ENCODE results near the gene LCE3E. TPM values are rescaled to one million over a fixed set of nuclear protein-coding genes. Genes with fewer than 3 reads are reported as not detected.
"Not testable (repeated sequence)": the region's sequence is repeated elsewhere in the genome, so short reads cannot be mapped to it uniquely, and the experiment has no call there.

LCE3E gene
- total RNA-seq, 2 experiments from 2014 or later = not detected

- intact Hi-C loops (cut with micrococcal nuclease; ENCODE audit: unreplicated experiment) = no loop called here
- no peak overlapping the region for H3K4me3 ChIP-seq (ENCODE audit: low read depth, low read length, poor library complexity, severe bottlenecking)
- DNase-seq (ENCODE audit: low spot score) = no peak
- ChIA-PET CTCF (ENCODE audit: unreplicated experiment) (no interaction called here), POLR2A (interaction anchor here (1.0 kb wide), 1 partner anchor 13 kb away, joined by 5 read pairs; no protein-coding TSS in a partner anchor)
- H4K20me1 ChIP-seq (ENCODE audit: insufficient read depth, low read length) = no peaks in the 10 kb centered on the region
- H3K27ac ChIP-seq (ENCODE audit: low read depth, low read length, poor library complexity, severe bottlenecking) = no peak overlapping the region
- H3K79me2 ChIP-seq (ENCODE audit: insufficient read depth, low read depth, low read length) = no peaks in the 10 kb centered on the region
- BruUV-seq (replicated peaks) = no TSS peak
- H3K4me2 ChIP-seq (ENCODE audit: low read length) = no peak overlapping the region
- H3K9me3 ChIP-seq (ENCODE audit: low read length) = no peaks in the 10 kb centered on the region
- no peaks in the 10 kb centered on the region for H3K4me1 ChIP-seq (ENCODE audit: insufficient read depth, low read length, poor library complexity, severe bottlenecking)
- H3K36me3 ChIP-seq (ENCODE audit: insufficient read depth, low read length) = no peaks in the 10 kb centered on the region
- H3K9me2 ChIP-seq (ENCODE audit: insufficient read depth, low read length) = no peaks in the 10 kb centered on the region
- TF ChIP-seq EZH2phosphoT487 (IDR thresholded peaks at IDR 0.05; ENCODE audit: borderline replicate concordance, low read depth, low read length) (no peak), CTCF (conservative IDR thresholded peaks at IDR 0.05; ENCODE audit: low read length) (no peak)
- no peak overlapping the region for H2AFZ ChIP-seq (ENCODE audit: low read length)
Measured at GRCh38 chr1:152565535-152566215, 905 bp downstream of the LCE3E start.

GRCh38 chr1:152565115-152565514 lies 1.5 kb downstream of the LCE3E start:
- Histone ChIP-seq H3K27ac (ENCODE audit: low read depth, low read length, poor library complexity, severe bottlenecking) (no peak overlapping the region), H4K20me1 (ENCODE audit: insufficient read depth, low read length) (no peaks in the 10 kb centered on the region), H2AFZ (ENCODE audit: low read length) (no peak overlapping the region), H3K79me2 (ENCODE audit: insufficient read depth, low read depth, low read length) (no peaks in the 10 kb centered on the region), H3K4me3 (ENCODE audit: low read depth, low read length, poor library complexity, severe bottlenecking) (no peak overlapping the region), H3K4me1 (ENCODE audit: insufficient read depth, low read length, poor library complexity, severe bottlenecking) (no peaks in the 10 kb centered on the region), H3K9me2 (ENCODE audit: insufficient read depth, low read length) (no peaks in the 10 kb centered on the region), H3K9me3 (ENCODE audit: low read length) (no peaks in the 10 kb centered on the region), H3K36me3 (ENCODE audit: insufficient read depth, low read length) (no peaks in the 10 kb centered on the region), H3K4me2 (ENCODE audit: low read length) (no peak overlapping the region)
- no peak for DNase-seq (ENCODE audit: low spot score)
- ChIA-PET CTCF (ENCODE audit: unreplicated experiment) (no interaction called here), POLR2A (no interaction called here)
- no peak for TF ChIP-seq CTCF (conservative IDR thresholded peaks at IDR 0.05; ENCODE audit: low read length)
- no peak for TF ChIP-seq EZH2phosphoT487 (IDR thresholded peaks at IDR 0.05; ENCODE audit: borderline replicate concordance, low read depth, low read length)
- BruUV-seq (replicated peaks) = no TSS peak
- intact Hi-C loops (cut with micrococcal nuclease; ENCODE audit: unreplicated experiment) = no loop called here

- H3K4me2 ChIP-seq (ENCODE audit: low read length); H4K20me1 ChIP-seq (ENCODE audit: insufficient read depth, low read length); H3K36me3 ChIP-seq (ENCODE audit: insufficient read depth, low read length); H3K4me3 ChIP-seq (ENCODE audit: low read depth, low read length, poor library complexity, severe bottlenecking); BruUV-seq (replicated peaks); intact Hi-C loops (cut with micrococcal nuclease; ENCODE audit: unreplicated experiment); CTCF ChIA-PET (ENCODE audit: unreplicated experiment); DNase-seq (ENCODE audit: low spot score); H3K27ac ChIP-seq (ENCODE audit: low read depth, low read length, poor library complexity, severe bottlenecking); H3K4me1 ChIP-seq (ENCODE audit: insufficient read depth, low read length, poor library complexity, severe bottlenecking); H3K9me2 ChIP-seq (ENCODE audit: insufficient read depth, low read length); POLR2A ChIA-PET; H3K9me3 ChIP-seq (ENCODE audit: low read length); H3K79me2 ChIP-seq (ENCODE audit: insufficient read depth, low read depth, low read length); H2AFZ ChIP-seq (ENCODE audit: low read length): not testable (repeated sequence)
Measured at GRCh38 chr1:152548358-152548757, 18.2 kb downstream of the LCE3E start.
